Stimulated activated CD8-positive, alpha-beta memory T cell treated with anti-CD3 and anti-CD28 coated beads, Interleukin-4, amount 100 ng/mL, for 1 hour (primary cell): ENCODE measurements around the gene ALKBH6.
"Not testable (repeated sequence)": the region's sequence is repeated elsewhere in the genome, so short reads cannot be mapped to it uniquely, and the experiment has no call there.

Experiments used
- DNase-seq, 2 donors: peaks; one replicate each; pipeline ENCODE4 v3.0.0-alpha.2; 2020; ENCODE audit warnings: low read depth in 2 of 2, low spot score in 1 of 2

ALKBH6 gene

GRCh38 chr19:35993923-35994598 is 20.0 kb downstream of the ALKBH6 start:
- no peak for DNase-seq

GRCh38 chr19:35992907-35993765 is 20.9 kb downstream of the ALKBH6 start:
- no peak for DNase-seq

GRCh38 chr19:35991731-35992450 is 22.1 kb downstream of the ALKBH6 start:
- DNase-seq, result no peak

- no peak for DNase-seq
These were observed 23.0 kb downstream of the ALKBH6 start for GRCh38 chr19:35990771-35991730.

GRCh38 chr19:35990156-35990555 is 23.9 kb downstream of the ALKBH6 start:
- no peak for DNase-seq

- DNase-seq, result no peak
These were observed 25.2 kb downstream of the ALKBH6 start for GRCh38 chr19:35988824-35989223.

GRCh38 chr19:35987571-35987896 is 26.5 kb downstream of the ALKBH6 start:
- DNase-seq, result no peak

GRCh38 chr19:35986664-35987570 is 27.1 kb downstream of the ALKBH6 start:
- no peak for DNase-seq

GRCh38 chr19:35986111-35986510 is 27.9 kb downstream of the ALKBH6 start:
- no peak for DNase-seq

GRCh38 chr19:35983177-35983576 is 30.8 kb downstream of the ALKBH6 start:
- no peak for DNase-seq

- DNase-seq, result not testable (repeated sequence)
These were observed 33.0 kb downstream of the ALKBH6 start for GRCh38 chr19:35980997-35981396.

- no peak for DNase-seq
These were observed 35.1 kb downstream of the ALKBH6 start for GRCh38 chr19:35978832-35979365.

- DNase-seq, result no peak
These were observed 35.7 kb downstream of the ALKBH6 start for GRCh38 chr19:35978271-35978670.

- no peak for DNase-seq
These were observed 36.4 kb downstream of the ALKBH6 start for GRCh38 chr19:35977446-35978222.

- DNase-seq, result no peak
These were observed 38.3 kb downstream of the ALKBH6 start for GRCh38 chr19:35975608-35976214.

- no peak for DNase-seq
These were observed 40.5 kb downstream of the ALKBH6 start for GRCh38 chr19:35973487-35973886.

- DNase-seq, result no peak
These were observed 47.2 kb downstream of the ALKBH6 start for GRCh38 chr19:35966771-35967170.

GRCh38 chr19:35963514-35963913 is 50.5 kb downstream of the ALKBH6 start:
- no peak for DNase-seq
